Body of pancreas (tissue), 4 donors: ENCODE data around the gene NXPE3. TPM values are rescaled to one million over a fixed set of nuclear protein-coding genes. Genes with fewer than 3 reads are reported as not detected.

Source experiments
- ATAC-seq: fragments of 150-250 bp; one replicate; pipeline ENCODE4 v1.9.1; 2016
- DNase-seq, 4 donors: peaks; one replicate each; pipeline ENCODE4 v3.0.0-alpha.2; 2019
- H3K27ac ChIP-seq, 4 donors: fragments of 200-600 bp; sonication (generic); 1 replicate in 3 of 4; 2 replicates in 1 of 4; pipeline versions ENCODE4 v1.5.1 to v1.6.1; 2016 to 2019; ENCODE audit warnings: mild to moderate bottlenecking in 1 of 4, mixed read lengths in 1 of 4, moderate library complexity in 1 of 4
- H3K27me3 ChIP-seq, 2 donors: fragments of 200-600 bp; sonication (generic); one replicate each; pipeline ENCODE4 v1.6.0; 2016; ENCODE audit warnings: mild to moderate bottlenecking in 1 of 2
- H3K36me3 ChIP-seq, 2 donors: fragments of 200-600 bp; sonication (generic); replicated peaks in 1 of 2; 2 replicates each; pipeline ENCODE4 v1.5.1; 2016; ENCODE audit warnings: low read depth in 2 of 2; ENCODE audit not compliant: insufficient read depth in 1 of 2
- H3K4me1 ChIP-seq: fragments of 200-600 bp; sonication (generic); one replicate; pipeline ENCODE4 v1.6.0; 2016
- H3K4me3 ChIP-seq, 2 donors: fragments of 200-600 bp; sonication (generic); 1 replicate in 1 of 2; 2 replicates in 1 of 2; pipeline ENCODE4 v1.5.1; 2016 to 2019
- H3K9me3 ChIP-seq, 3 donors: fragments of 200-600 bp; sonication (generic); 1 replicate in 2 of 3; 2 replicates in 1 of 3; pipeline ENCODE4 v1.5.1; 2016
- POLR2A ChIP-seq, 3 donors: fragments of 450-650 bp; IDR thresholded peaks; one replicate each; pipeline ENCODE4 v1.6.1; 2016; ENCODE audit warnings: antibody characterized with exemption in 3 of 3, mild to moderate bottlenecking in 2 of 3
- WGBS, 2 donors: methylation state at CpG; one replicate each; pipeline ENCODE4 v1.1.5; 2017; 5-methylcytosine and 5-hydroxymethylcytosine counted together
- intact Hi-C: fragments of 100-400 bp; cut with DNase I; formaldehyde crosslinking; loops from one replicate; pipeline ENCODE4 v1.15.1; 2023
- total RNA-seq, 2 donors: library from RNA; depleted of rRNA; stranded (reverse); fragments of >200 nt; gene quantifications; one replicate each; pipeline ENCODE4 v1.1.0, GENCODE V29; 2016
- TF ChIP-seq, protein P1 (sequence below), 7 experiments: fragments of 450-650 bp in 4 of 7; fragments of 200-600 bp in 3 of 7; sonication (generic) in 3 of 7; IDR thresholded peaks; one replicate each; pipeline ENCODE4 v1.5.1; 2016 to 2019; ENCODE audit warnings: antibody characterized with exemption in 7 of 7

Gene NXPE3
- total RNA-seq, 2 donors from 2014 or later = 3.1 to 4.6 TPM

DNA sequence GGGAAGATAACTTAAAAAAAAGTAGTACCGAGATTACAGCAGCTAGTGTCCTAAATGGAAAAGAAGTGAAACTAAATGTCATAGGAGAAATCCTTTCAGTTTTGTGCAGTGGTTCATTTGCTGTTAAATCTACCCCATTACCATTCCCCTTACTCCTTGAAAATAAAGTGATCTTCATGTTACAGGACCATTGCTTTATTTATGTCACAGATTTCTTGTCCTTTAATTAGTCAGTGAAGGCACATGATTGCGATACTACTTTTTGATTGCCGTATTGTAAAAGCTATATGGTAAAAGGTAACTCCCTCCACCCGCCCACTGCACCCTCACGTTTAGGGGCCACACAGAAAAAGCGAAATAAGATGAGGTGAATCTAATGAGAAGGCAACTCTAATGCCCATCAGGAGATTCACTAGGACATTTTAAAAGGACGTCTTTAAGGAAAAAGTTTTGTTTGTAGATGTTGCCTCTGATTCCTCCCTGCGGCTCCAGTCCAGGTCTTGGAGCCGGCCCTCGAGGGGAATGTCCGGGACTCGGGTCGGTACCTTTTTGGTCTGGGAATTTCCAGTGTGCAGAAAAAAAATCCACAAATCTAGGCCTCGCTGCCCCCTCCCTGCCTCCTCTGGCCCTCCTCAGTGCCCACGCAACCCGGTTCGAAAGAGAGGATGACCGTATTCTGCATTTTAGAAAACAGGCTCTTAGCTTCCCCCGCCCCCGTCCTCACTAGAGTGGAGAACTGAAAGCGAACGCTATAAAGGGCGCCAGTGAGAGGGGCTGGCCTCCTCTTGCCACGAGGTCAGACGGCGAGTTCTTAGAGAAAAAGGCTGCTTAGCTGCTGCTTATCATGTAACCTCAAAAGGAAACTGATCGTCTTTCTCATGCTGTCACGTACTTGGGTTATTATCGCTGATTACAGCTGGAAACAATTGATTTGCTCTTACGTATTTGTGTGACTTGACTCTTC, 48.5 kb downstream of the NXPE3 start:
- ATAC-seq (peak; percentile 84), DNase-seq (peak; percentile 69 to 85 (median 76))
- Histone ChIP-seq H3K4me1 (peaks cover 33% of the 10 kb centered on the region), H3K4me3 (peak overlapping the region in 1 of 2 donors; percentile 48), H3K27ac (peak overlapping the region; percentile 72 to 93 (median 82)), H3K36me3 (no peaks in the 10 kb centered on the region), H3K27me3 (no peaks in the 10 kb centered on the region), H3K9me3 (no peaks in the 10 kb centered on the region)
- WGBS, 2 donors = 2 to 3% methylated on average over 30 of the region's 30 CpGs
- TF ChIP-seq, protein P1, sequence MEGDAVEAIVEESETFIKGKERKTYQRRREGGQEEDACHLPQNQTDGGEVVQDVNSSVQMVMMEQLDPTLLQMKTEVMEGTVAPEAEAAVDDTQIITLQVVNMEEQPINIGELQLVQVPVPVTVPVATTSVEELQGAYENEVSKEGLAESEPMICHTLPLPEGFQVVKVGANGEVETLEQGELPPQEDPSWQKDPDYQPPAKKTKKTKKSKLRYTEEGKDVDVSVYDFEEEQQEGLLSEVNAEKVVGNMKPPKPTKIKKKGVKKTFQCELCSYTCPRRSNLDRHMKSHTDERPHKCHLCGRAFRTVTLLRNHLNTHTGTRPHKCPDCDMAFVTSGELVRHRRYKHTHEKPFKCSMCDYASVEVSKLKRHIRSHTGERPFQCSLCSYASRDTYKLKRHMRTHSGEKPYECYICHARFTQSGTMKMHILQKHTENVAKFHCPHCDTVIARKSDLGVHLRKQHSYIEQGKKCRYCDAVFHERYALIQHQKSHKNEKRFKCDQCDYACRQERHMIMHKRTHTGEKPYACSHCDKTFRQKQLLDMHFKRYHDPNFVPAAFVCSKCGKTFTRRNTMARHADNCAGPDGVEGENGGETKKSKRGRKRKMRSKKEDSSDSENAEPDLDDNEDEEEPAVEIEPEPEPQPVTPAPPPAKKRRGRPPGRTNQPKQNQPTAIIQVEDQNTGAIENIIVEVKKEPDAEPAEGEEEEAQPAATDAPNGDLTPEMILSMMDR (IDR thresholded peaks at IDR 0.05) = peak in 1 of 7 experiments; percentile 19
- peak in 2 of 3 donors; percentile 74 to 79 for TF ChIP-seq POLR2A (IDR thresholded peaks at IDR 0.05)
- intact Hi-C loops = no loop called here

DNA sequence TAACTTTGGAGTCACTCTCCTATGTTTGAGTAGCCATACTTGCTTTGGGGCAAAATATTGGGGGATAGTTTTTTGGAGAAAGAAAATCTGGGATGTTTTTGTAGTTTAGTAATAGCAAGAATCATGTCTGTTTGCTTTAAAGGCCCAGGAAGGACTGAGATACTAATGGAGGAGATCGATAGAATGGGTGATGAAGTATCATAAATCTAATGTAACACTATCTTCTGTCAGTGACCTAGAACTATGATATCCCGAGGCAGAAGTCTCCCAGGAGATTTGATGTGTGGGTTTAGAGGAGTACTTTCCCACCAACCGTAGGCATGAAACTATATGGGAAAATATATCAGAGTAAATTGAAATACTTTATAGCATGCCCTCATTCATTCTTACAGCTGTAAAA, 49.3 kb downstream of the NXPE3 start:
- 6 to 16% methylated on average over 3 of the region's 3 CpGs for WGBS, 2 donors

DNA sequence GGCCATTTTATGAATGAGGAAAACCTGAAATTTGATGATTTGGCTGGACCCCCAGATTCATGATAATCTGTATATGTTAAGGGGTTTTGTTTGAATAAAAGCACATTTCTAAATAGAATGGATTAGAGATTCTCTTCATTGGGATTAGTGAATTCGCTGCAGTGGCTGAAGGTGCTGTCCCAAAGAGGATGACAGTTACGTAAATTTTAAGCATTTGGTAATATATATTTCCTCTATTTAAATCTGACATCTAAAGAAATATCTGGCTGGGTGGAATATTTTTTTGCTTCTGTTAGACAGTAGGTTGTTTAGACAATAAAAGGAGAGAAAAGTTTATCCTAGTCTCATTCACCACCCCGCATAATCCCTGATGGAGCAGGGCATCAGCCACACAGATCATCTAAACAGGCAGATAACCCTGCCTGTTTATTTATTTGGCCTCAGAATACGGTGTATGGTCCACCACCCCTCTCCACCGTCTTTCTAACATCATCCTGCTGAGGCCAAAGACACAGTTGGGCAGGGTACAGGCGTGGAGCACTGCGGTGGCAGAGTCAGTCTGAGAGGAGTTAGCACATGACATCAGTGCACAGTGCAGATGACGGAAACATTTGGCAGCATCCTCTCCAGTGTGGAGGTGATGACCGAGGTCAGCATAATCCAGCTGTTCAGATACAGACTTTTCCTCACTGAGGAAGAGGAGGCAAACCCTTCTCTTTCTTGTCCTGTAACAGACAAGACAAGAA, 49.9 kb downstream of the NXPE3 start:
- peaks cover 43% of the 10 kb centered on the region for H3K4me1 ChIP-seq
- intact Hi-C loops = no loop called here
- DNase-seq = peak; percentile 48 to 66 (median 58)
- 44 to 49% methylated on average over 9 of the region's 9 CpGs for WGBS, 2 donors
- no peak for TF ChIP-seq POLR2A (IDR thresholded peaks at IDR 0.05)
- TF ChIP-seq, protein P1 (IDR thresholded peaks at IDR 0.05) = no peak
- H3K36me3 ChIP-seq = no peaks in the 10 kb centered on the region
- peak overlapping the region; percentile 18 to 93 (median 58) for H3K27ac ChIP-seq
- ATAC-seq = peak; percentile 70
- H3K9me3 ChIP-seq = no peaks in the 10 kb centered on the region
- H3K4me3 ChIP-seq = no peak overlapping the region
- H3K27me3 ChIP-seq = no peaks in the 10 kb centered on the region

More for the DNA sequence above, 49.3 kb downstream of the NXPE3 start:
- Histone ChIP-seq H3K4me1 (peaks cover 37% of the 10 kb centered on the region), H3K36me3 (no peaks in the 10 kb centered on the region), H3K9me3 (no peaks in the 10 kb centered on the region), H3K27me3 (no peaks in the 10 kb centered on the region), H3K27ac (peak overlapping the region; percentile 18 to 93 (median 82)), H3K4me3 (no peak overlapping the region)
- no peak for DNase-seq
- intact Hi-C loops = no loop called here
- TF ChIP-seq, protein P1 (IDR thresholded peaks at IDR 0.05) = no peak
- no peak for TF ChIP-seq POLR2A (IDR thresholded peaks at IDR 0.05)
- ATAC-seq = no peak

DNA sequence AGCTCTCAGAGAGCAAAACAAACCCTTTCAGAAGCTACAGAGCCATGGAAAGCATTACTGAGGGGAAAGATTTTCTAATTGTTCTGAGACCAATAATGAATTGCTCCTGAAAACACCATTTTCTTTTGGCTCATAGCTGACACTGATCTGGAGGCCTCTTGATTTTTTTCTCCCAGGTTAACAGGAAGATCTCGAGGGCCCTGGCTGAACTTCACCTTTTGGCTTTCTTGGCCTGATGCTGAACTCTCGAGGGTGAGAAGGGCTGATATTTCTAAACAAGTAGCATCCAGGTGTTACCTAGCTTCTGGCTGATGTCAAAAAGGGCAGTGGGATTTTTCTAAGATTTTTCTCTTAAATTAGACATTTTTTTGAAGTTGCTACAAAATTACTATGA, 50.4 kb downstream of the NXPE3 start:
- no peak overlapping the region for H3K4me3 ChIP-seq
- TF ChIP-seq, protein P1 (IDR thresholded peaks at IDR 0.05) = no peak
- no peak for TF ChIP-seq POLR2A (IDR thresholded peaks at IDR 0.05)
- peaks cover 48% of the 10 kb centered on the region for H3K4me1 ChIP-seq
- intact Hi-C loops = no loop called here
- WGBS, 2 donors = 24 to 39% methylated on average over 2 of the region's 2 CpGs
- H3K36me3 ChIP-seq = no peaks in the 10 kb centered on the region
- DNase-seq (no peak), ATAC-seq (no peak)
- H3K27ac ChIP-seq = peak overlapping the region in 2 of 4 donors; percentile 34 to 83
- no peaks in the 10 kb centered on the region for H3K9me3 ChIP-seq
- H3K27me3 ChIP-seq = no peaks in the 10 kb centered on the region
